Naive B cell (primary cell): ENCODE measurements around the gene COPE. TPM values are rescaled to one million over a fixed set of nuclear protein-coding genes. Genes with fewer than 3 reads are reported as not detected.

Source experiments
- ATAC-seq, 2 donors: fragments of 150-1000 bp; cut with Tn5 transposase; 2 replicates each; pipeline ENCODE4 v1.10.0; 2021; ENCODE audit warnings: low read depth in 2 of 2, mild to moderate bottlenecking in 2 of 2, moderate library complexity in 2 of 2
- DNase-seq: peaks from one replicate; pipeline ENCODE4 v3.0.0; 2022
- H3K27ac Mint-ChIP-seq, 6 donors: one replicate each; pipeline ENCODE4 v1.8.0; 2020 to 2022; ENCODE audit warnings: mild to moderate bottlenecking in 6 of 6, mixed read lengths in 6 of 6, moderate library complexity in 5 of 6, inconsistent platforms in 2 of 6
- H3K27me3 Mint-ChIP-seq, 3 donors: one replicate each; pipeline ENCODE4 v1.8.0; 2021 to 2022; ENCODE audit warnings: mixed read lengths in 3 of 3, mild to moderate bottlenecking in 1 of 3
- H3K36me3 Mint-ChIP-seq, 2 donors: one replicate each; pipeline ENCODE4 v1.8.0; 2020 to 2022; ENCODE audit warnings: mixed read lengths in 2 of 2, inconsistent platforms in 1 of 2, mild to moderate bottlenecking in 1 of 2
- H3K4me1 Mint-ChIP-seq, 3 donors: one replicate each; pipeline ENCODE4 v1.8.0; 2020 to 2022; ENCODE audit warnings: mixed read lengths in 3 of 3, inconsistent platforms in 1 of 3, mild to moderate bottlenecking in 1 of 3, moderate library complexity in 1 of 3
- H3K4me3 Mint-ChIP-seq, 8 donors: one replicate each; pipeline ENCODE4 v1.8.0; 2020 to 2022; ENCODE audit warnings: mild to moderate bottlenecking in 8 of 8, mixed read lengths in 8 of 8, moderate library complexity in 8 of 8, inconsistent platforms in 2 of 8
- H3K9me3 Mint-ChIP-seq, 7 donors: one replicate each; pipeline ENCODE4 v1.8.0; 2020 to 2022; ENCODE audit warnings: mixed read lengths in 7 of 7, mild to moderate bottlenecking in 5 of 7, inconsistent platforms in 2 of 7, moderate library complexity in 1 of 7
- polyA plus RNA-seq, 6 donors: library from polyadenylated mRNA; unstranded; fragments of 300-500 nt; fragmentation: Illumina TruSeq; gene quantifications; one replicate each; pipeline ENCODE4 v1.2.3, GENCODE V29; 2021; ENCODE audit warnings: low read depth in 6 of 6

The COPE gene
- polyA plus RNA-seq, 6 donors from 2014 or later = 204 to 322 (median 251) TPM

DNA sequence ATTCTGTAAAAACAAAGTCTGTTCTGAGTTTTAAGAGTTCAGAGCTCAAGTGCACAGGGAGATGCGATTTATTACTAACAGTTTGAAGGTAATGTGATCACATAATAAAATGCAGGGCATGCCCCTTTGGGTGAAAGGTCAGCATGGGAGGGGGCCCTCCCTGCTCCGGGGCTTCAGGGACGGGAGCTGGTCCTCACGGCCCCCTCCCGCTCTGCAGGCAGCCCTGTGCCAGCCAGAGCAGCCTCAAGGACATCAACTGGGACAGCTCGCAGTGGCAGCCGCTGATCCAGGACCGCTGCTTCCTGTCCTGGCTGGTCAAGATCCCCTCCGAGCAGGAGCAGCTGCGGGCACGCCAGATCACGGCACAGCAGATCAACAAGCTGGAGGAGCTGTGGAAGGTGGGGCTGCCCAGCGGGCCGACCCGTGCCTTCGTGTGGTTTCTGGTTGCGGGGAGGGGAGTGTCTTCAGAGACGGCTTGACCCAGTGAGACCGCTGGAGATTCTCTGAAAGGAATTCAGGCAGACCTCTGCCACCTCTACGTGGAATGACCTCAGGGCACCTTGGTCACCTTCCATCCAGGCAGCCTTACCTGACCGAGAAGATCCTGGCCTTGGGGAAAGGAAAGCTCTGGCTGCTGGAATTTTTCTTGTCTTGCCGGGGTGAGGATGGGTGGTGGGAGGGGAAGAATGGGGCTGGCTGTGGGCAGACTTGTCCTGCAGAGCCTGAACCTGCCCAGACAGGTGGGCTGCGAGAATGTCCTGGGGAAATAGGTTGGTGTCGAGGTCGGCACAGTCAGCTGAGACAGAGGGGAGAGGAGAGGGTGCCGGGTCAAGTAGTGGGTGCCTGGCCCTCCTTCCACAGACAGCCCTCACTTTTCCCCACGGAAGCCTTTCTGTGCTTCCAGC is 68.5 kb downstream of the COPE start:
- peaks cover 32 to 40% (median 39%) of the 10 kb centered on the region in 3 donors for H3K4me1 Mint-ChIP-seq
- peaks cover 0 to 10% of the 10 kb centered on the region in 2 donors for H3K36me3 Mint-ChIP-seq
- no peaks in the 10 kb centered on the region for H3K27me3 Mint-ChIP-seq
- DNase-seq = no peak
- H3K27ac Mint-ChIP-seq = peak overlapping the region in 2 of 6 donors; percentile 30 to 81
- H3K4me3 Mint-ChIP-seq = no peak overlapping the region
- H3K9me3 Mint-ChIP-seq = no peaks in the 10 kb centered on the region
- ATAC-seq = no peak

DNA sequence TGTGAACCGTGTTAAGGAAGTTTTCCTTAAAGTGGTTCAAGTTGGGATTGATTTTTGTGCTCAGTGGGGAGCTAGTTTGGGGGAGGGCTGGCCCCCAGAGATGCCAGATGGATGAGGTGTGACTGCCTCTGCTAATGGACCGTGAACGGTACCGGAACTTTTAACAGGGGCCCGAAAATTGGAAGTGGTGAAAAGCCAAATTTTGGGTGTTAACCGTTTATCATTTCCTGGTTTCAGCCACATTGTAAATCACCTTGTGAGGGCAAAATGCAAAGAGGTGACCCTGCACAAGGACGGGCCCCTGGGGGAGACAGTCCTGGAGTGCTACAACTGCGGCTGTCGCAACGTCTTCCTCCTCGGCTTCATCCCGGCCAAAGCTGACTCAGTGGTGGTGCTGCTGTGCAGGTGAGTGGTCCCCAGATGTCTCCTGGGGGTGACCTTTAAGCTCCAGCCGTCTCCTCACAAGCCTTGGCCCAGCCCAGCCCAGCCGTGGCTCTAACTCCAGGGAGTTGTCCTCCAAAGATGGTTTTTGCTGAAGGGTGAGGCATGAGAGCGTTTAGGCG is 69.3 kb downstream of the COPE start:
- DNase-seq = no peak
- no peak for ATAC-seq
- Mint-ChIP-seq H3K4me1 (peaks cover 37 to 48% (median 46%) of the 10 kb centered on the region in 3 donors), H3K9me3 (no peaks in the 10 kb centered on the region), H3K27me3 (no peaks in the 10 kb centered on the region), H3K36me3 (peaks cover 0 to 6% of the 10 kb centered on the region in 2 donors), H3K27ac (peak overlapping the region in 4 of 6 donors; percentile 12 to 83 (median 75)), H3K4me3 (peak overlapping the region in 2 of 8 donors; percentile 48 to 62)

Other genes starting within 250 kb of the COPE start
- gene CRTC1, start 235.7 kb downstream of the COPE start, polyA plus RNA-seq = 1 to 10 TPM in 5 of 6 donors, not detected in 1; 1.4 to 2.4 (median 1.4) TPM
- under 1 TPM in 1 of 6 donors, not detected in 5; 0.36 TPM for gene COMP, start 128.1 kb downstream of the COPE start, polyA plus RNA-seq
- gene UPF1, start 87.4 kb downstream of the COPE start, polyA plus RNA-seq = 10 to 100 TPM in 3 of 6 donors, 1 to 10 TPM in 3; 2.2 to 21.3 (median 10.0) TPM
- gene CERS1, start 23.2 kb downstream of the COPE start, polyA plus RNA-seq = under 1 TPM in 1 of 6 donors, not detected in 5; 0.15 TPM
- gene DDX49, start 328 bp upstream of the COPE start, polyA plus RNA-seq = 10 to 100 TPM; 14.2 to 33.3 (median 24.5) TPM
- gene HOMER3, start 21.8 kb upstream of the COPE start, polyA plus RNA-seq = under 1 TPM in 3 of 6 donors, not detected in 3; 0.44 to 0.69 (median 0.49) TPM
- 10 to 100 TPM in 2 of 6 donors, 1 to 10 TPM in 4; 7.2 to 16.3 (median 9.2) TPM for gene SUGP2, start 114.1 kb upstream of the COPE start, polyA plus RNA-seq
- gene ARMC6, start 114.2 kb upstream of the COPE start, polyA plus RNA-seq = 10 to 100 TPM; 23.6 to 37.9 (median 28.6) TPM
- 10 to 100 TPM; 13.5 to 34.1 (median 19.0) TPM for gene SLC25A42, start 144.6 kb upstream of the COPE start, polyA plus RNA-seq
- gene TMEM161A, start 219.1 kb upstream of the COPE start, polyA plus RNA-seq = 10 to 100 TPM; 15.0 to 22.9 (median 18.3) TPM